ENCODE results near the gene PTPRA. TPM values are rescaled to one million over a fixed set of nuclear protein-coding genes. Genes with fewer than 3 reads are reported as not detected.

The PTPRA gene
- total RNA-seq, 1 donor from 2014 or later = 88.7 TPM

DNA sequence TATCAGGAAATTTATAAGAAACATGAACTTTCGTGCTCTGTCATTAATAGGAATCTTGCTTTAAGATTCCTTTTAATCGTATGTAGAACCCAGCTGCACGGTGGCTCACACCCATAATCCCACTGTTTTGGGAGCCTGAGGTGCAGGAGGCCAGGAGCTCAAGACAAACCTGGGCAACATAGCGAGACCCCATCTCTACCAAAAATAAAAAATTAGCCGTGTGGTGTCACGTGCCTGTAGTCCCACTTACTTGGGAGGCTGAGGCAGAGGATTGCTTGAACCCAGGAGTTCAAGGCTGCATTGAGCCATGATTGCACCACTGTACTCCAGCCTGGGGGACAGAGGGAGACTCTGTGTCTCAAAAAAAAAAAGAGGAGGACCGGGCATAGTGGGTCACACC is 7.4 kb downstream of the PTPRA start:
- Mint-ChIP-seq H3K4me1 (peaks cover 17% of the 10 kb centered on the region), H3K4me3 (no peak overlapping the region), H3K36me3 (ENCODE audit: low read depth) (no peaks in the 10 kb centered on the region), H3K9me3 (no peaks in the 10 kb centered on the region), H3K27me3 (ENCODE audit: low read depth) (no peaks in the 10 kb centered on the region), H3K27ac (ENCODE audit: unreplicated experiment) (no peak overlapping the region)
- TF ChIP-seq, protein P1, sequence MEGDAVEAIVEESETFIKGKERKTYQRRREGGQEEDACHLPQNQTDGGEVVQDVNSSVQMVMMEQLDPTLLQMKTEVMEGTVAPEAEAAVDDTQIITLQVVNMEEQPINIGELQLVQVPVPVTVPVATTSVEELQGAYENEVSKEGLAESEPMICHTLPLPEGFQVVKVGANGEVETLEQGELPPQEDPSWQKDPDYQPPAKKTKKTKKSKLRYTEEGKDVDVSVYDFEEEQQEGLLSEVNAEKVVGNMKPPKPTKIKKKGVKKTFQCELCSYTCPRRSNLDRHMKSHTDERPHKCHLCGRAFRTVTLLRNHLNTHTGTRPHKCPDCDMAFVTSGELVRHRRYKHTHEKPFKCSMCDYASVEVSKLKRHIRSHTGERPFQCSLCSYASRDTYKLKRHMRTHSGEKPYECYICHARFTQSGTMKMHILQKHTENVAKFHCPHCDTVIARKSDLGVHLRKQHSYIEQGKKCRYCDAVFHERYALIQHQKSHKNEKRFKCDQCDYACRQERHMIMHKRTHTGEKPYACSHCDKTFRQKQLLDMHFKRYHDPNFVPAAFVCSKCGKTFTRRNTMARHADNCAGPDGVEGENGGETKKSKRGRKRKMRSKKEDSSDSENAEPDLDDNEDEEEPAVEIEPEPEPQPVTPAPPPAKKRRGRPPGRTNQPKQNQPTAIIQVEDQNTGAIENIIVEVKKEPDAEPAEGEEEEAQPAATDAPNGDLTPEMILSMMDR (conservative IDR thresholded peaks at IDR 0.05) = no peak
- DNase-seq (ENCODE audit: low read depth, low spot score) = no peak

DNA sequence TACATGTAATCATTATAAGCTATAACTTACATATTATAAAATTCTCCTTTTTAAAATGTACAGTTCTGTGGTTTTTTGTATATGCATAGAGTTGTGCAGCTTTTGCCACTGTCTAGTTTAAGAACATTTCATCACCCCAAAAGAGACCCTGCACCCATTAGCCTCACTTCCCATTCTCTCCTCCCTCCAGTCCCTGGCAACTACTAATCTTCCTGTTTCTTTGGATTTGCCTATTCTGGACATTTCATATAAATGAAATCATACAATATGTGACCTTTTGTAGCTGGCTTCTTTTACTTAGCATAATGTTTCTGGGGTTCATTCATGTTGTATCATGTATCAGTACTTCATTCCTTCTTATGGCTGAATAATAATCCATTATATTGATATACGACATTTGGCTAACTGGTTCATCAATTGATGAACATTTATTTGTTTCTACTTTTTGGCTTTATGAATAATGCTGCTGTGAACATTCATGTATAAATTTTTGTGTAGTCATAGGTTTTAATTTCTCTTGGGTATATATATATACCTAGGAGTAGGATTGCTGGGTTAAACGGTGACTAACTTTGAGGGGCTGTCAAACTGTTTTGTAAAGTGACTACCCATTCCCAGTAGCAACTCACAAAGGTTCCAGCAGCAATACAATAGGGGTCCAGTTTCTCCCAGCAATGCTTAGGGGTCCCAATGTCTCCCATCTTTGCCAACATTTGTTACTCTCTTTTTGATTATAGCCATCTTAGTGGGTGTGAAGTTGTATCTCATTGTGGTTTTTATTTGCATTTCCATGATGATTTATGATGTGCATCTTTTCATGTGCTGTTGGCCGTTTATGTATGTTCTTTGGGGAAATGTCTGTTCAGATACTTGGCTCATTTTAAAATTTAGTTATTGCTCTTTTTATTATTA is 10.7 kb downstream of the PTPRA start:
- H3K27me3 Mint-ChIP-seq (ENCODE audit: low read depth) = no peaks in the 10 kb centered on the region
- no peak for DNase-seq (ENCODE audit: low read depth, low spot score)
- no peaks in the 10 kb centered on the region for H3K36me3 Mint-ChIP-seq (ENCODE audit: low read depth)

DNA sequence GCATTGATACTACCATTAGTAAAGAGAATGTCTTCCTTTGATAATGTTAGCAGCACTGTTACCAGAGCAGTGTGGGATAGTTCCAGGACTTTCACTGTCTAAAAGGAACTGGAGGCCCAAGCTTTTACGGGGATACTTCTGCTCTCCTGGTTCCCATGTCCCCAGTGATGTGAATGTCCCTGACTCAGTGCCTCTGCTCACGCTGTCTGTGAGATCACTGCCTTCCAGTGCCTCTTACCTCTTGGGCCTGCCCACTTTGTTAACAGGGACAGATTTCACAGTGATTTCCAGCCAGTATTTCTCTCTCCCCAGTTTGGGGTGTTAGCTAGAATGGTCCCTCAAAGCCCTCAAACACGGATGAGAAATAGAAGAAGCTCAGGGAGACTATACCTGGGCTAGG is 14.4 kb downstream of the PTPRA start:
- Mint-ChIP-seq H3K4me3 (no peak overlapping the region), H3K36me3 (ENCODE audit: low read depth) (no peaks in the 10 kb centered on the region), H3K27me3 (ENCODE audit: low read depth) (no peaks in the 10 kb centered on the region), H3K4me1 (peaks cover 8% of the 10 kb centered on the region), H3K27ac (ENCODE audit: unreplicated experiment) (no peak overlapping the region), H3K9me3 (no peaks in the 10 kb centered on the region)
- DNase-seq (ENCODE audit: low read depth, low spot score) = no peak
- TF ChIP-seq, protein P1 (conservative IDR thresholded peaks at IDR 0.05) = no peak

More for the DNA sequence above, 10.7 kb downstream of the PTPRA start:
- no peak overlapping the region for H3K4me3 Mint-ChIP-seq
- H3K9me3 Mint-ChIP-seq = no peaks in the 10 kb centered on the region
- H3K4me1 Mint-ChIP-seq = peaks cover 8% of the 10 kb centered on the region
- H3K27ac Mint-ChIP-seq (ENCODE audit: unreplicated experiment) = no peak overlapping the region
- TF ChIP-seq, protein P1 (conservative IDR thresholded peaks at IDR 0.05) = no peak

DNA sequence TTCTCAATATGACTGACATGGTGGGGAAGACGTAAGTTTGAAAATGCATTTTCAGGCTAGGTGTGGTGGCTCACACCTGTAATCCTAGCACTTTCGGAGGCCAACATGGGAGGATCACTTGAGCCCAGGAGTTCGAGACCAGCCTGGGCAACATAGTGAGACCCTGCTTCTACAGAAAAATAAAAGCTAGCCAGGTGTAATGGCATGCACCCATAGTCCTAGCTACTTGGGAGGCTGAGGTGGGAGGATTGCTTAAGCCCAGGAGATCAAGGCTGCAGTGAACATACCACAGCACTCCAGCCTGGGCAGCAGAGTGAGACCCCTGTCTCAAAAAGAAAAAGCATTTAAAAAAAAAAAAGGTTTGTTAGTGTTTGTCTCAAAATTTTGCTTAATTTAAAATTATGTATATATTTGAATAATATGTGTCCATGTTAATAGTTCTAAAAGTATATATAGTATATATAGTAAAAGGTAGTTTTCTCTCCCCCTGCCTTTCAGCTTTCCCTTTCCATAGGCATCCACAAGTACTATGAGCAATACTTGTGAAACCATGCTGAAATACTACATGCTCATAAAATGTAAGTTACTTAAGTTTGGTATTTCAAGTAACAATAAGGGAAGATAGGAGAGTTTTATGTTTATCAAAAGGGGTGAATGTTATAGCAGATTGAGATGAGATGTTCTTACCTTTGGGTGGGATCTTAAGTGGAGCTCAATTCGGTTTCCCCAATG is 15.1 kb downstream of the PTPRA start:
- H3K36me3 Mint-ChIP-seq (ENCODE audit: low read depth) = peaks cover 3% of the 10 kb centered on the region
- no peaks in the 10 kb centered on the region for H3K27me3 Mint-ChIP-seq (ENCODE audit: low read depth)
- H3K27ac Mint-ChIP-seq (ENCODE audit: unreplicated experiment) = no peak overlapping the region
- TF ChIP-seq, protein P1 (conservative IDR thresholded peaks at IDR 0.05) = no peak
- H3K9me3 Mint-ChIP-seq = no peaks in the 10 kb centered on the region
- no peak for DNase-seq (ENCODE audit: low read depth, low spot score)
- H3K4me1 Mint-ChIP-seq = peaks cover 8% of the 10 kb centered on the region
- no peak overlapping the region for H3K4me3 Mint-ChIP-seq

DNA sequence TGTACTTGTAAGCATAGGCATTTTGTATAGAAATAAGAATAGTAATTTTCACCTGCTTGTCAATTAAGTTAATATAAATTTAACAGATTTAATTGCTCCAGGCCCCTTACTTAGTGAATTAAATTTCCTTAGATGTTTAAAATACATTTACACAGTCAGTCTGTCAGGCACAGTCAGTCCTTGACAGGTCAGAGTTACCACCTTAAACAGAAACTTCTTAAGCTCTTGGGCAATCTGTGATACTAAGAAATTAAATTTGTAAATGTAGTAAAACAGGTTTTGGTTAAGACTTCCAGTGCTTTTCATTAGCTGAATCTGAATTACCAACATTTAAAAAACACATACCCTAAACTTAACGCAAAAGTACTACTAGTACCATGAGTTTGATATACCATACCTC is 15.9 kb downstream of the PTPRA start:
- DNase-seq (ENCODE audit: low read depth, low spot score) = no peak
- H3K4me1 Mint-ChIP-seq = peaks cover 5% of the 10 kb centered on the region
- no peaks in the 10 kb centered on the region for H3K9me3 Mint-ChIP-seq
- TF ChIP-seq, protein P1 (conservative IDR thresholded peaks at IDR 0.05) = no peak
- no peak overlapping the region for H3K27ac Mint-ChIP-seq (ENCODE audit: unreplicated experiment)
- peaks cover 4% of the 10 kb centered on the region for H3K36me3 Mint-ChIP-seq (ENCODE audit: low read depth)
- no peak overlapping the region for H3K4me3 Mint-ChIP-seq
- H3K27me3 Mint-ChIP-seq (ENCODE audit: low read depth) = no peaks in the 10 kb centered on the region
